AG08395 (cell line): ENCODE measurements around the gene TET1.
"Not testable (repeated sequence)": the region's sequence is repeated elsewhere in the genome, so short reads cannot be mapped to it uniquely, and the experiment has no call there.

Experiments used
- DNase-seq: peaks from one replicate; pipeline ENCODE4 v3.0.0; 2012; ENCODE audit warnings: mixed read lengths, low spot score

Gene TET1

GRCh38 chr10:68564712-68565111 is 4.6 kb downstream of the TET1 start:
- no peak for DNase-seq

DNA sequence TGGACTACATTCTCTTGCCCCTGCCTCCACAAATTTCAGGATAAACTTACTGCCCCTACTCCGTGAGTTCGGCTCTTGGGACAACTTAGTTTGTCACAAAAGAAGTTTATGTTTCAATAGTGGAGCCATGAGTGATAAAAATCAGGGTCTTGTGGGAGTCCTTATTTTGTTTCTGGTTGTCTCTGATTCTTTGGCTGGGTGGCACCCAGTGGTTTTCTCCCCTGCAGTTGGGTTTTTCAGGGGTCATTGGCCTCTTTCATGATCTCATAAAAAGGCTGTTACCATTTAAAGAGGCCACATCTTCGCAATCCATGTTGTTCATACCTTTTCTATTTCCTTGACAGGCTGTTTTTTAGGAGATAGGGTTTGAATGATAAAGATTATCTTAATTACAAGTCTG is 5.5 kb downstream of the TET1 start:
- DNase-seq = no peak

DNA sequence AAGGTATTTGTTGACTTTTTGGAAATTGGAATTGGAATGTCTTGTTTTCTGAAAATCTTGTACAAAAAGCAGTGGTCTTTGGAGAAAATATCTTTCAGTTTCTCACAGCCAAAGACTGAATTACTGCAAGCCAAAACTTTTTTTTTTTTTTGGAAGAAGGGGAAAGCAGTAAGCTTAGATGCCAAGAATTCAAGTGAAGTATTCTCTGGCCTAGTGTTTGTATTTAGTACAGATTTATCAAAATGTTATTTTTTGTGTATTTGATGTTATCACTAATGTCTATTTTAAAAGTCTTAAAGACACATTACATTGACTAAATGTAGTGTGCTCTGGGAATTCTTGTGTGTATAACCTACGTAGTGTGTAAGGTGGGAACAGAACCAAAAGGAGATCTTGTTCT is 6.2 kb downstream of the TET1 start:
- no peak for DNase-seq

DNA sequence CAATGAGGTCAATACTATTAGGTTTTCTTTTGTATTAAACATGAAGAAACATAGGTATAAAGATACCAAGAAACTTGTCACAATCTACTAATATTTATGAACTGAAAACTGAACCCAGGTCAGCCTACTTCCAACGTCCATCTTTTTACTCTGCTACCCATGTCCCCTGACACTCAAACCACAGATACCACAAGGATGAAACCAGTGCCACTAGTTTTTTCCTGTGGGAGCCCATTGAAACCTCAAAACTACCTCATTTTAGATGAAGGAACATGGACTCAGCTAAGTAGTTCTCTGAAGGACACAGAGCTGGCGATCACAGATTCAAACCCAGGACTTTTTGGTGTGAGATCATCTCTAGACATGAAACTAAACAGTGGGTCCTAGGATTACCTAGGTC is 6.8 kb downstream of the TET1 start:
- DNase-seq = no peak

DNA sequence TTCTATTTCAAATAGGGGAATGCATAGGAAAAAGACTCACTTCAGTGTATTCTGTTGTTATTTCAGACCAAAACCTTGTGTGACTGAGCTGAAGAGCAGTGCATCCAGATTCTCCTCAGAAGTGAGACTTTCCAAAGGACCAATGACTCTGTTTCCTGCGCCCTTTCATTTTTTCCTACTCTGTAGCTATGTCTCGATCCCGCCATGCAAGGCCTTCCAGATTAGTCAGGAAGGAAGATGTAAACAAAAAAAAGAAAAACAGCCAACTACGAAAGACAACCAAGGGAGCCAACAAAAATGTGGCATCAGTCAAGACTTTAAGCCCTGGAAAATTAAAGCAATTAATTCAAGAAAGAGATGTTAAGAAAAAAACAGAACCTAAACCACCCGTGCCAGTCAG is 12.0 kb downstream of the TET1 start:
- DNase-seq = no peak

- DNase-seq = no peak
Observed at GRCh38 chr10:68574051-68574450, 13.9 kb downstream of the TET1 start.

DNA sequence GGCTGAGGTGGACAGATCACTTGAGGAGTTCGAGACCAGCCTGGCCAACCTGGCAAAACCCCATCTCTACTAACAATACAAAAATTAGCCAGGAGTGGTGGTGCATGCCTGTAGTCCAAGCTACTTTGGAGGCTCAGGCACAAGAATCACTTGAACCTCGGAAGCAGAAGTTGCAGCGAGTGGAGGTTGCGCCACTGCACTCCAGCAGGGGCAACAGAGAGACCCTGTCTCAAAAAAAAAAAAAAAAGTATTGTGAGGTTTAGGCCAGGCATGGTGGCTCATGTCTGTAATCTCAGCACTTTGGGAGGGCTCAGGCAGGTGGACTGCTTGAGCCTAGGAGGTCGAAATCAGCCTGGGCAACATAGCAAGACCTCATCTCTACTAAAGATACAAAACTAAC is 16.0 kb downstream of the TET1 start:
- DNase-seq = no peak

DNA sequence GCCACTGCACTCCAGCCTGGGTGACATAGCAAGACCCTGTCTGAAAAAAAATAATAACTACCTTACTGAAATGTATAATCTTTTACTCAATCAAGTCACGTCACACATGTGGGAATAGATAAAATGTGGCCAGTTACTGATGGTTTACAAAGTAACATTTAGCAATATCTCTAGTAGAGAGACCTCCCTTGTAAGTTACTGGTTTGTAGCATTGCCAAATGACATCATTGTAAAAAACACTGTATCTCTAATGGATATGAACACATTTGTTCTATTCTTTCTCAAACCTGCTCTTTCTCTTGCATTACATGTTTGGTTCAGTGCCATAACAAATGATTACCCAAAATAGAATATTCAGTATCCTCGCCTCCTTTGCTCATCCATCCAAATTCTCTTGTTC is 18.8 kb downstream of the TET1 start:
- no peak for DNase-seq

DNA sequence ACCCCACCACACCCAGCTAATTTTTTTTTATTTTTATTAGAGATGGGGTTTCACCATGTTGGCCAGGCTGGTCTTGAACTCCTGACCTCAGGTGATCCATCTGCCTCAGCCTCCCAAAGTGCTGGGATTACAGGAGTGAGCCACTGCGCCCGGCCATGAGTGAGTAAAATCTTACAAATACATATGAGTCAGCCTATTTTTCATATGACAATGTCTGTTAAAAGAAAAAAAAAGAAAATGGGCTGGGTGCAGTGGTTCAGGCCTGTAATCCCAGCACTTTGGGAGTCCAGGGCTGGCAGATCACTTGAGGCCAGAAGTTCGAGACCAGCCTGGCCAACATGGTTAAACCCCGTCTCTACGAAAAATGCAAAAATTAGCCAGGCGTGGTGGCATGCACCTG is 24.1 kb downstream of the TET1 start:
- DNase-seq = not testable (repeated sequence)

GRCh38 chr10:68586606-68587305 is 26.6 kb downstream of the TET1 start:
- no peak for DNase-seq

DNA sequence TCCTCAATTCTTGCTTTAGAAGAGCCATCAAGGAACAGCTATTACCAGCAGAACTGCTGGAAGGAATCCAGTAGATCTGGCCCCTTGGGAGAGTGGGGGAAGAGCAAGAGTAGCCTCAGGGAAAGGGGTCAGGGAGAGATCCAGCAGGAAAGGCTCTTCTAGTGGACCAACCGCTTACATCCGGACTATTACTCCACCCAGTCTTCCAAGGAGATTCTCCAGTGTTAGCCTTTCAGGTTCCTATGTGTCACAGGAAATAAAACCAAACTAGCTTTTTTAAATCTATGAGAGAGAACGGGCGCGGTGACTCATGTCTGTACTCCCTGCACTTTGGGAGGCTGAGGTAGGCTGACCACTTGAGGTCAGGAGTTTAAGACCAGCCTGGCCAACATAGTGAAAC is 34.3 kb downstream of the TET1 start:
- no peak for DNase-seq

GRCh38 chr10:68595513-68595912 is 35.4 kb downstream of the TET1 start:
- DNase-seq = no peak

- DNase-seq = no peak
Observed at GRCh38 chr10:68597407-68597806, 37.3 kb downstream of the TET1 start.

DNA sequence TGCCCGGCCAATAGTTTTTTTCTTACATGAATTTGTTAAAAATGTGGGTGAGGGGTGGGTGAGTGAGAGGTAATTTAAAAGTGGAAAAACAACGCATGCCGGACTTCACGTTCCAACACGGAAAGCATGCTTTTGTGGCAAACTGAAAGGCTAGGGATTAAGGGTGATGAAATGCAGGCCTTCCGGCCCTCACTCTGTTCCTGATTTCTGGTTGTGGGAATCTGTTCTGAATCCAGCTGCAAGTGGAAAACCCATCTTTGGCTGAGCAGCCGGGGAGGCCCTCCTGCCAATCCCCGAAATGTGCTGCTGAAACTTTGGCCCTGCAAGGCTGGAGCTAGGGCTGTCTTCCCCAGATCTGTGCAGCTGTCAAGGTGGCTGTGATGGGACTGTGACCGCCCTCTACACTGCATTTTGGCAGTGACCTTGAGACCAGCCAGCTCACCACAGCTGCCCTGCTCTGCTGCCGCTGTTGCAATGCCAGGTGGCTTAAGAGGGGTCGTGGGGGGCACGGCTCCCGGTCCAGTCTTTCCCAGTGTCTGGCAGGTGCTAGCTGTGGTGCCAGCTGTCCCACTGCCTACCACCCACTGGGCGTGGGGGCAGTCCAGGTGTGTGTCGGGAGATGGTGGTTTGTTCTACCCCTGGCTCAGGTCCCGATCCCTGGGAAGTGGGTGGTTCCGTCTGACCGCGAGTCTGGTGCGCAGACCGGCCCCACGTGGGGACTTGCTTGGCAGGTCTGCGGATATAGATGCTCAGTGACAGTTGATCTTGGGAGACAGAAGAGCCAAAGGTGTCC is 39.0 kb downstream of the TET1 start:
- peak; percentile 40 for DNase-seq

DNA sequence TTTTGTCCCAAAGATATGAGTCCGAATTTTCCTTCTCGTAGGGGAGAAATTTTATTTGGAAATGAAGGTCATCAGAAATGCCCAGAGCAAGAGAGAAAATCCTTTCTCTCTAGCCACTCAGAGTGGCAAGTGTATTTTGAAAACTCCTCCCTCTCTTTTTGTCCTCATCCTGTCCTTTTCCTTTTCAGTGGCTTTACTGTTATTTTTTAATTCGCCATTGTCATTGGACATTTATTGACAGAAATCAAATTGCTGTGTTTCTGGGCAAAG is 39.6 kb downstream of the TET1 start:
- no peak for DNase-seq

GRCh38 chr10:68600041-68600778 is 40.1 kb downstream of the TET1 start:
- DNase-seq = peak; percentile 84

DNA sequence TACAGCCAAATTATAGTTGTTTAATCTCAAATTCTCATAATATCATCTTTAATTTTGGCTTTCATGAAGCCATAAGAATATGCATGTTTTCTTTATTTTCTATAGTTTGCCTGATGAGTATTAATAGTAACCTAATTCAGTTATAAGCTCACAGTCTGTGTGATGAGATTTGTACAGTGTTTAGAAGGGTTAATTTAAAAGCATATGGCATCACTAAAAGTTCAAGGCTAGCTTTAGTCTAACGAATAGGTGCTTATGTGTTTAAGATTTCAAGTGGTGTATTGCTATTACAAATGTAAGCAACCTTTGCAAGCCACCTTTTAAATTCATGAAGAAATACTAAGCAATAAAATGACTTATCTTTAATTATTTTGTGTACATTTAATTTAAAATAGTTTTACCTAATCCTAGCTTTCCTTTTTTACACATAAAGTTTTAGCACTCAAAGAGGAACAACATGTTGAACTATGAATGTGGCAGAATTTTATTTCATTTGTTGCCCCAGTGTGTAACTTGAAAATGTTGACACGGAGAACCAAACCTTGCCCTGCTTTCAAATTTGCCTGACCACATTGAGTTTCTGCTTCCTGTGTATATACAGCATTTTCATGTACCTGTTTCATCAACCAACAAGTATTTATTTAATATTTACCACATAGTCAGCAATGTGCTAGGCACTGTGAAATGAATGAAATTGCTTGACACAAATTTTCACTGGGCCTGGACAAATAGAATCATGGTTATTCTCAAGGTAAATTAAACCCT is 41.5 kb downstream of the TET1 start:
- DNase-seq = no peak

DNA sequence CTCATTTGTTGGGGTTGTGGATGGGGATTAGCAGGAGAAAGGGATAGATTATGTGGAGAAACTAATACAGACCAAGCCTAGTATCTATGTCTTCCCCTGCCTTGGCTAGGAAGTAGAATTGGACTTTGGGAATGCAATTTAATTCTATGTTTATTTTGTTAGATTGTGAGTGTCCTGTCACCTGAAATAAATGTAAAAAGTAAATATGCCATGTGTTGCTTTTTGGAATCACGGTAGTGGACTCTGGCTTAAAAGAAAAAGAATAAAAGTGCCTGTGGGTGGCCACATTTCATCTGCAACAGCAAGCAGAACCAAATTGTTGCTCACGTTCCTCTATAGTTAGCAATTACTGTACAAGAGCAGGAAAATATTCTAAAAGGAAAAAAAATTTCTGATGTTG is 42.3 kb downstream of the TET1 start:
- no peak for DNase-seq

DNA sequence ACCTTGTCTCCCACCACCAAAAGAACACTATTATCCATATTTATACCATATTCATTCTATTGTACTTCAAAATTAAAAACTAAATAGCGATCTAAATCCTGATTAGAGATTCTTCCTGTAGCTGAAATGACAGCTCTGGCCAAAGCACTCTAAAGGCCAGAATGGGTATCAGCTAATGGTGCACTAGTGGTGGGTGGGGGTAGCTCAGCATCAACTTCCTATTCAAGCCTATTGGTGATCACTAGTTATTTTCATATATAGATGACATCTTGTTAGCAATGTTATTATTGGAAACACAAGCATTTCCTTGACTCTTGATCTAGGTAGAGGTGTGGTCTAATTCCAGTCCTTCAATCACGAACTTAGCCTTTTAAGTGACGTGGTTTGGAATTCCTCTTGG is 43.6 kb downstream of the TET1 start:
- no peak for DNase-seq

- DNase-seq = no peak
Observed at GRCh38 chr10:68604441-68604840, 44.3 kb downstream of the TET1 start.

GRCh38 chr10:68606918-68607317 is 46.8 kb downstream of the TET1 start:
- no peak for DNase-seq

DNA sequence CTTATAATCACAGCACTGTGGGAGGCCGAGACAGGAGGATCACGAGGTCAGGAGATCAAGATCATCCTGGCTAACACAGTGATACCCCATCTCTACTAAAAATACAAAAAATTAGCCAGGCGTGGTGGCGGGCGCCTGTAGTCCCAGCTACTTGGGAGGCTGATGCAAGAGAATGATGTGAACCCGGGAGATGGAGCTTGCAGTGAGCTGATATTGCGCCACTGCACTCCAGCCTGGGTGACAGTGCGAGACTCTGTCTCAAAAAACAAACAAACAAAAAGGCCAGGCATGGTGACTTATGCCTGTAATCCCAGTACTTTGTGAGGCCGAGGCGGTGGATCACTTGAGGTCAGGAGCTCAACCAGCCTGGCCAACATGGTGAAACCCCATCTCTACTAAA is 49.9 kb downstream of the TET1 start:
- not testable (repeated sequence) for DNase-seq

- DNase-seq = no peak
Observed at GRCh38 chr10:68611227-68611626, 51.1 kb downstream of the TET1 start.
